HUES6 (cell line): ENCODE measurements around the gene RXFP4.

Source experiments
- H3K27ac ChIP-seq: 2 replicates; pipeline ENCODE4 v1.7.0; 2013; ENCODE audit warnings: low read depth, mild to moderate bottlenecking, low read length, inconsistent platforms
- H3K27me3 ChIP-seq: 2 replicates; pipeline ENCODE4 v1.6.1; 2013; ENCODE audit warnings: low read length; ENCODE audit not compliant: control insufficient read depth, insufficient read depth
- H3K36me3 ChIP-seq: 2 replicates; pipeline ENCODE4 v1.6.1; 2013; ENCODE audit warnings: low read length; ENCODE audit not compliant: control insufficient read depth, insufficient read depth
- H3K4me1 ChIP-seq: 2 replicates; pipeline ENCODE4 v1.6.1; 2013; ENCODE audit warnings: low read length; ENCODE audit not compliant: control insufficient read depth, insufficient read depth
- H3K4me3 ChIP-seq: 2 replicates; pipeline ENCODE4 v1.5.1; 2013; ENCODE audit warnings: low read depth, low read length
- H3K9ac ChIP-seq: one replicate; pipeline ENCODE4 v1.6.1; 2013; ENCODE audit warnings: mild to moderate bottlenecking, low read length
- H3K9me3 ChIP-seq: 2 replicates; pipeline ENCODE4 v1.6.1; 2013; ENCODE audit warnings: low read depth, low read length; ENCODE audit not compliant: control insufficient read depth, insufficient read depth

The RXFP4 gene

DNA sequence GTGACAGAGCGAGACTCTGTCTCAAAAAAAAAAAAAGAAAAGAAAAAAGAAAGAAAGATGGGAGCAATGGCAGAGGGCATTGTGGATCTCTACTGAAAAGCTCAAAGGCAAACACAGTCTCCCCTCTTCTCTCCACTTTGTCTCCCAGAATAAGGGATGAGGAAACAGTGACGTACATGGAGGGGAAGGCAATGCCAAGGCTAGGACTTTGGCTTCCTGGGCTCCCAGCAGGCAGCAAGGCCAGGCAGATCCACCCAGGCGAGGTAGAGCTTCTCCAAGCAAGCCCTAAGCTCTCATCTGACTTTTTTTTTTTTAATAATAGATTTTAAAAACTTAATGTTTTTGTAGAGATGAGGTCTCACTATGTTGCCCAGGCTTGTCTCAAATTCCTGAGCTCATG, 32.3 kb downstream of the RXFP4 start:
- Histone ChIP-seq H3K36me3 (peaks cover 9% of the 10 kb centered on the region), H3K4me3 (no peak overlapping the region), H3K27me3 (no peaks in the 10 kb centered on the region), H3K9me3 (no peaks in the 10 kb centered on the region), H3K4me1 (peaks cover 65% of the 10 kb centered on the region), H3K9ac (no peak overlapping the region), H3K27ac (no peak overlapping the region)

DNA sequence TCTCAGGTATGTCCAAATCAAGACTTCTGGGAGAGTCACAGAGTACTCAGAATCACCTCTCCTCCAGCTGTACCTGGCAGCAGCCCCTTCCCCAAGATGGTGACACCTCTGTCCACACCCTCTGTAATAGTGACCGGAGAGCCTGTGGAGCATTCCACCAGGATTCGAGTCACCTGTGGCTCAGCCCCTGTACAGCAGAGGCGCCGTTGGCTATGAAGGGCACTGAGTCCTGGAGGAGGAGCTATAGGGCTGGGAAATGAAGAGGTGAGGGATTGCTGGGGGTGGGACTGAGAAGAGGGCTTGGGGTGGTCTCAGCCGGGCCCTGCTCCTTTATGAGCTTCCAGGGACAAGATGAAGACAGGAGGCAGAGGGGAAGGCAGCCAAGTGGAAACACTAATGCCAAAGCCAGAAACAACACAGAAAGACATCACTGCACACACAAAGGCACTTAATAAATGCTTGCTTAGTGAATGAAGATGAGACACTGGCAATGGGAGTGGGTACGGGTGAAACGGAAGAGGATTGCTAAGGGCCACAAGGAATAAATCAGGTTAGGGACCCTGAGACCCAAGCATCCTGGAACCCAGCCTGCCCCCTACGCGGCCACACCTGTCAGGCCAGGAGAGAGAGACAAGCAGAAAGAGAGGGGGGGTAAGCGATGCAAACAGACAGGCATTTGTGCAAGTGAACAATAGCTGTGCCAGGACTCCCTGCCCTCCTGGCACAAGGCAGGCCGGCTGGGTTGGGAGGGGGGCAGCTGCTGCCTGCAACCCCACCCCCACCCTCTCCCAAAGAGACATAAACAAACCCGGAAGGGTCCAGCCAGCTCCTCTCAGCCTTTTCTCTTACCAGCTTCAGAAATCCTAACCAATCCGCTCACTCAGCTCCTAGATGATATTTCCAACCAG, 33.0 kb downstream of the RXFP4 start:
- H3K36me3 ChIP-seq = peaks cover 2% of the 10 kb centered on the region; the same call in 1 of the 2 replicates
- no peaks in the 10 kb centered on the region for H3K9me3 ChIP-seq
- H3K9ac ChIP-seq = no peak overlapping the region
- H3K4me1 ChIP-seq = peaks cover 64% of the 10 kb centered on the region
- peak overlapping the region; percentile 95; the same call in 1 of the 2 replicates for H3K4me3 ChIP-seq
- H3K27ac ChIP-seq = no peak overlapping the region
- no peaks in the 10 kb centered on the region for H3K27me3 ChIP-seq

DNA sequence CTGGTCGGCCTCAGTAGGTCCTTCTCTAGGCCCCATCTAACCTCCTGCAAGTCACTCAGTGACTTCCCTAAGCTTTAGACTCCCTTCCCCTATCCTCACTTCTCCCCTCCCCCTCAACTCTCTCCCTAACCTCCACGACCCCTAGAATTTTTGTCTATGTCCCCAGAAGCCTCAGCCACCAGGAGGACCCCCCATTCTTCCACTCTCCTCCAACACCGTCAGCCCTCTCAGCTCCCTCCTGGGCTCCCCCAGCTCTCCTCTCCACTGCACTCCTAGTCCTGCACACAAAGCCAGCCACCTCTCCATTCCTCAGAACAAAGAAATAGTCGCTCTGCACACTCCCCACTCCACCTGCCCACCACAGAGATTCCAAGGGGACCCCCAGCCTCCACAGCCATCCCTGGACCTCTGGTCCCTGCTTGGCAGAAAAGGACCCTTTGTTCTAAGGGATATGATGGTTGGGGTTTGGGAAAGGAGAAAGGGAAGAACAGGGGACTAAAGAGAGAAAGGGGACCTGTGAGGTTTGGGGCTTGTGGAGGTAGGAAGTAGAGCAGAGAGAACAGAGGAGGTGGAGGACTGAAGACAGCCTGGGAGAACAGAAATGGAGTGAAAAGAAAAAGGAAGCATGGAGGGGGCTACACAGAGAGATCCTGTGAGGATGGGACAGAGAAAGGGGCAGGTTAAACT, 34.1 kb downstream of the RXFP4 start:
- Histone ChIP-seq H3K36me3 (no peaks in the 10 kb centered on the region), H3K9ac (peak overlapping the region; percentile 31), H3K4me3 (peak overlapping the region; percentile 95), H3K27ac (no peak overlapping the region), H3K4me1 (peaks cover 64% of the 10 kb centered on the region), H3K9me3 (no peaks in the 10 kb centered on the region), H3K27me3 (no peaks in the 10 kb centered on the region)

DNA sequence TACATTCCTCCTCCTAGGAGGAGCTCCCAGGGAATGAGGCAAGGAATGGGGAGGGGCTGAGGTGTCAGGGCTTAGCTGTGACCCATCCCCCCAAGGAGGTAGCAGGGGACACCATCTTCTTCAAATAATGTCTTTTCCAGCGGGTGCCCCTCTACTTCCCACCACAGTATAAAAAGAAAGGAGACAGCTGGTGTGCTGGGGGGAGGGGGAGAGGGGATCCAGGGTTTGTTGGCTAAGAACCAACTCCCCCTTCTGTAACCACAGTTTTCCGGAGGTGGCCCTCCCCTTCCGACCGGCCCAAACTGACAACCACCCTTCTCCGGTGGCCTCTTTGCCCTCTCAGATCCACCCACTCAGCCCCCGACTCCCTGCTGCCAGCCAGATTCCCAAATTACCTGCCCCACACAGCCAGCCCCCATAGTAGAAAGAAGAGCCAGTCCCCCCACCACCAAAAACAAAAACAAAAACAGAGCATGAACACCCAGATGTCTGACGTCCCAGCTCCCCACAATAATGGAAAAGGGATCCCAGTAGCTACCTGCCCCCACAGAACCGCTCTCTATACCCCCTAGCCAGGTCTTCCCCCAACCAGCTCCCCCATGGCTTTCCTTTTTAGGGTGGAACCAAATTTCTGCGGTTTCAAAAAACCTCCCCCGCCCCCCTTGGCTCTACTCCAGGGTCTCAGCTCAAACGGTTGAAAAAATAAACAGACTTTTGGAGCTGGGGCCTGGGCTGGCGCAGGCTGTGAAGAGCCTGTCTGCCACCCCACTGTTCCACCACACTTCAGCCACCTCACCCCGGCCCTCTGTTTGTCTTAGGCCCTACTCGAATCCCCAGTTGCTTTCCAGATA, 34.8 kb downstream of the RXFP4 start:
- Histone ChIP-seq H3K27me3 (no peaks in the 10 kb centered on the region), H3K9me3 (no peaks in the 10 kb centered on the region), H3K9ac (peak overlapping the region; percentile 94), H3K4me1 (peaks cover 66% of the 10 kb centered on the region), H3K4me3 (peak overlapping the region; percentile 95), H3K36me3 (no peaks in the 10 kb centered on the region), H3K27ac (no peak overlapping the region; the same call in 1 of the 2 replicates)

DNA sequence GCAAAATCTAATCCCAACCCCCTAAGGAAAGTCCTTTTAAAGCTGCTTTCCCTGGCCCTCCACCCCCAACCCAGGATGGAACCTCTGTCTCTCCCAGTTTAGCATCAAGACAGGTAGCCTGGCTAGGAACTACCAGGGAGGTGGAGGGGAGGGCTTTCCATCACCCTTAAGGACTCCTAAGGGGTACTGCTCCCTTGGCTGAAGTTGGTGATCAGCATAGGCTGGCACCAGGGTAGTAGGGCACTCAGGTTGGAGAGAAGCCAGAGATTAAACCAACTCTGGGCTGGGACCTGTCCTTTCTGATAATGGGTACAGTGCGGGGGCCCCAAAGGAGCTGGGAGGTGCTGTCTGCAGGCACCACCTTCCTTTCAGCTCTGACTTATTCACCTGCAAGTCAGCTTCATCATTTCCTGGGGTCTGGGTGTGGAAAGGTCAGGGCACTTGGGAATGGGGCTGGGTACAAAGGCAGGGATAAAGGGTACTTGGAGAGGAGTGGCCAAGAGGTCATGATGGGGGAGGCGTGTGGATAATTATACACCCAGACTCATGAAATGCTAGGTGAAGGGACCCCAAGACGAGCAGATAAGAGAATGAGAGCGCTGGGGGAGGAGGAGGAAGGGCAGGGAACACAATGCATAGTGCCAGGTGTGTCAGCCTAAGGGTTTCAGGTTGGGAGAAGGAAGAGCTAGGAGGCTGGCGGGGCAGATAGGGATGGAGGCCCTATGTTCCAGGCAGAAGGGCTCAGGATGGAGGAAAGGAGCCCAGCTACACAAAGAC, 35.7 kb downstream of the RXFP4 start:
- Histone ChIP-seq H3K9me3 (no peaks in the 10 kb centered on the region), H3K9ac (peak overlapping the region; percentile 94), H3K27ac (peak overlapping the region; percentile 92; the same call in 1 of the 2 replicates), H3K27me3 (no peaks in the 10 kb centered on the region), H3K4me3 (peak overlapping the region; percentile 95), H3K36me3 (no peaks in the 10 kb centered on the region), H3K4me1 (peaks cover 66% of the 10 kb centered on the region)

DNA sequence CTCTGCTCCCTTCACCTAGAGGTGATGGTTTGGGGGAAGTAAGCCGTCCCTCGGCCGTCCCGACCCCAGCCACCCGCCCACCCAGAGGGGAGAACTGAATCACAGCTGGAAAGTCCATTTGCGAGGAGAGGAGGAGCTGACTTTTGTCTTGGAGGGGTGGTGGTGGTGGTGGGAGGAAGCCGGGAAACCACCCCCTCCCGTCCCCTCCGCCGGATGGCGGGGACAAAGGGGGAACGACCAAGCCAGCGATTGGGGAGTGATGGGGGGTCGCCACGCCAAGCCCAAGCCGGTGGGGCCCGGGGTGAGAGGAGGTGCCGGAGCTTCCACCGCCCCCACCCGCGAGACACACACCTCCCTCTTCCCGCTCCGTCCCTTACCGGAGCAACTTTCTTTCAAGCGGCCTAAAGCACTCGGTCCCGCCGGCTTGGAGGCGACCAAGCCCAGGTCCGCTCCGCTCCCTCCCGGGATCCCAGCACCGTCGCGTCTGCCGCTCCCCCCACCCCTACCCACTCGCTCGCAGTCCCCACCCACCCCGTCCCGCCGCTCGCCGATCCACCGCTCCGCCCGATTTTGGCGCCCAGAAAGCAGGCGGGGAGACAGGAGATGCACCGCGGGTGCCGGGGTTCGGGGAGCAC, 36.4 kb downstream of the RXFP4 start:
- H3K9ac ChIP-seq = peak overlapping the region; percentile 94
- no peaks in the 10 kb centered on the region for H3K27me3 ChIP-seq
- H3K4me1 ChIP-seq = peaks cover 61% of the 10 kb centered on the region
- no peaks in the 10 kb centered on the region for H3K9me3 ChIP-seq
- no peaks in the 10 kb centered on the region for H3K36me3 ChIP-seq
- H3K4me3 ChIP-seq = peak overlapping the region; percentile 95
- peak overlapping the region; percentile 92 for H3K27ac ChIP-seq

DNA sequence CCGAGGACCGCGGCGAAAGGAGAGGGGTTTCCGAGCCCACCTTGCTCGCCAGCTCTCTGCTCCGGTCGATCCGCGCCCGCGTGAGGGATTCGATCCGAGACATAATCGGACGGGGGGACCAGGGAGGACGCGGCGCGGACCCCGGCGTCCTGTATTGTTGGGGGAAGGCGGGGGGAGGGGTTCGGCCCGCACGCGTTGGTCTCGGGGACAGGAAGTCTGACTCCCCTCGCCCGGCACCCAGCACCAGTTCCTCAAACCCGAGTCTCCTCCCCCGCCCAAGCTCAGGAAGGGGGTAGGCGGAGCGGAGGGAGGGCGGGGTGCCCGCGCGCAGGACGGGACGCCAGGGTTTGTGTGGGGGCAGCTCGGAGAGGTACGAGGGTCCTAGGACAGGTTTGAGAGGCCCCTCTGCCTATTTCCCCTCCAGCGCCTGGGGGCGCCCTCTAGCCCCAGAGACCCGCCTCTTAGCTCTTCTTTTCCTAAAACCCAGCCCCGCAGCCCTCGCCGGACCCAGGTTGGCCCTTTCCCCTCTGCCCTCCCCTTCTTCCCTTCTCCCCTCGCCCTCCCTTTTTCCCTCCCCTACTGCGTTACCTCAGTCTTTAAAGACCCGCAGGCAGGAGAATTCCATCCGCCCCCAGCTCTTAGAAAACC, 37.0 kb downstream of the RXFP4 start, which contains the start of gene ARHGEF2:
Gene ARHGEF2, minus strand, starts transcription at position 223 of the 648 bp plus-strand sequence. Its CDS starts 120 bp downstream, at position 103.
- peak within 1 kb of the TSS; percentile 92 for H3K27ac ChIP-seq
- peaks cover 67% of the 10 kb centered on the region for H3K4me1 ChIP-seq
- no peaks in the 10 kb centered on the region for H3K27me3 ChIP-seq
- H3K9ac ChIP-seq = peak within 1 kb of the TSS; percentile 94
- peak within 1 kb of the TSS; percentile 95 for H3K4me3 ChIP-seq
- H3K9me3 ChIP-seq = no peaks in the 10 kb centered on the region
- no peaks in the 10 kb centered on the region for H3K36me3 ChIP-seq

DNA sequence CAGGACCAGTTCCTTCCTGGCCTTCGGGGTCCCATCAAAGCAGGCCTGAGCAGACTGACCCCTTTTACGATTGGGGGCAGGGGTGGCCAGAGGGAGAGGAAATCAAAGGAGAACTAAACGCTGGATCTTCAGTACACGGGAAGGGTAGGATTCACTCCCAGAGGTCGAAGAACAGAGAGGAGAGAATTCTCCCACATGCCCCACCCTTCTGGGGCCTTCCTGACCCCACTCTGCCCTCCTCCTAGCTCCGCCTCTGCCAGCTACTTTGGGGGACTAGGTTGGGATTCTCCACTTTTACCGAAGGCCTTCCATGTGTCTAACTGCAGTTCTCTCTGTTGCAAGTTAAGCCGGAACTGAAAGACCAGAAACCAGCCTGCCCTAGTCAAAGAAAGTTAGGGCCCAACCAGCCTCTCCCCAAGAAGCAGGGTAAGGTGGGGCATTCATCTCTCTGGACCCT, 37.6 kb downstream of the RXFP4 start:
- peaks cover 72% of the 10 kb centered on the region for H3K4me1 ChIP-seq
- H3K27me3 ChIP-seq = no peaks in the 10 kb centered on the region
- H3K9ac ChIP-seq = peak overlapping the region; percentile 94
- H3K27ac ChIP-seq = peak overlapping the region; percentile 92; the same call in 1 of the 2 replicates
- no peaks in the 10 kb centered on the region for H3K36me3 ChIP-seq
- peak overlapping the region; percentile 95 for H3K4me3 ChIP-seq
- no peaks in the 10 kb centered on the region for H3K9me3 ChIP-seq

DNA sequence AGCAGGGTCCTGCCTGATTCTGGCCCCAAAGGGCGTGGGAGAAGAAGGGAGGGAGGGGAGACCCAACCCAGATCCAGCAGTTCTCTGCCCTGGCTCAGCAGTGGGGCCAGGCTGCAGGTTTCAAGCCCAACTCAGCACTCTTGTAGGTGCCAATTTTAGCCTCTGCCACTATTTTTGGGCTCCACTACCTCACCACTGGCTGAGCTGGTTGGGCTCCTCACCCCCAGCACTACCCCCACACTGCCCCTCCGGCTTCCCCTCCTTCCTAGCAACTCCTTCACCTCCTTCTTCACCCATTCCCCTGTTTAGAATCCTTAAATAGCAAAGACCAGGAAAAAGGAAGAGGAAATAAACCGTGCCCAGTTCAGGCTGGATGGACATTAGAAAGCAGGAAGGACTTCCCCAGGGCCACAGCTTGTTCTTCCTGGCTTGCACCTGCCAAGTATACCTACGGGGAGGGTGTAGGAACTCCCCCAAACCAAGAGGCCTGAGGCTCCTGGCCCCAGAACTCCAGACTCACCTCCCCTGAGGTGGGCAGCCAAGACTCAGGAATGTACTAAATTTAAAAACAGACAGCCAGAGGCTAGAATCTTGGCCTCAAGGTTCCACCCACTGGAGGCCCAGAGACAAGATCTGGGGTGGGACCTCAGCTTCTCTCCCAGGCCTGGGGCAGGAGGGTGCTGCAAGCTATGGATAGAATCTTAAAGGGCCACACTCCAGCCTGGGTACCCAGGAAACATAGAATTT, 38.3 kb downstream of the RXFP4 start:
- Histone ChIP-seq H3K4me1 (peaks cover 68% of the 10 kb centered on the region), H3K4me3 (peak overlapping the region; percentile 95), H3K27me3 (no peaks in the 10 kb centered on the region), H3K9ac (no peak overlapping the region), H3K9me3 (no peaks in the 10 kb centered on the region), H3K27ac (no peak overlapping the region), H3K36me3 (no peaks in the 10 kb centered on the region)
